Stimulated activated CD8-positive, alpha-beta memory T cell treated with anti-CD3 and anti-CD28 coated beads, Interleukin-2, amount 100 ng/mL, for 1 hour (primary cell): ENCODE measurements around the gene MBOAT2.

ENCODE experiments used
- DNase-seq, 2 donors: peaks; one replicate each; pipeline ENCODE4 v3.0.0-alpha.2; 2020; ENCODE audit warnings: low read depth in 2 of 2

Gene MBOAT2

DNA sequence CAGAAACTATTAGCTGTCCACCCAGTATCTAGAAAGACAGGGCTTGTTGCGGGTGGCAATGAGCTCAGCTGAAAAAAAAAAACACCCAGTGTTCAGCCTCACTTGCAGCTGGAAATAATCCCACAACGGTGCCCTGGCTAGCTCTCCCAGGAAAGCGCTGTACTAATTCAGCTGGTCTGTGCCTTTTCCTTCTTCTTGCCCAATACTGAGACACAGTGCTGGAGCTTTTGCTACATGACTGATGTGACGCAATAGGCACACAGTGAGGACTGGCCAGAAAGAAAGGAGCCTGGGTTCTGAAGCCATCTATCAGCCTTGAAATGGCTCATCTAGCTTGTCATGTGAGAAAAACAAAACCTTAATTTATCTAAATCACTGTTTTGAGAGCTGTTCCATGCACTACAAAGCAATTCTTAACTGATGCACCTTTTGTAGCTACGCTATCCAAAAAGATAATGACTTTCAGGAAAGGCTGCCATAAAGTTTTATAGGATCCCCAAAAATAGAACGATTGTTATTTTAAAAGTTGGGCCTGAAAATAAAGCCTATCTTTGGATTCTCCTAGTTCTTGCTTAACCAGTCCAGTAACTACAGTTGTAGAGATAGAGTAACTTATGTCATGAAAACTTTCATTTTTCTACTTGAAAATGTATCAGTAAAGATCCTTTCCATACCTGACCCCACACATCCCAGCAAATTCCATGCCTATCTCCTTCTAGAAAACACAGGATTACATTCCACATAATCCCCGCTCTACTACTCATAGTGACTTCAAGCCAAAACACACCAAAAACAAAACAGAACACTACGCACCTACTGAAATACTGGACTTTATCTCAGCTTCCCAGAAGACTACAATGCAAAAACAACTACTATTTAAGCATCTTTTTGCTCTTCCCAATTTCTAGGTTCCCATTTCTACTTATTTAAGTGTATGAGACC is 181.9 kb downstream of the MBOAT2 start:
- no peak for DNase-seq

DNA sequence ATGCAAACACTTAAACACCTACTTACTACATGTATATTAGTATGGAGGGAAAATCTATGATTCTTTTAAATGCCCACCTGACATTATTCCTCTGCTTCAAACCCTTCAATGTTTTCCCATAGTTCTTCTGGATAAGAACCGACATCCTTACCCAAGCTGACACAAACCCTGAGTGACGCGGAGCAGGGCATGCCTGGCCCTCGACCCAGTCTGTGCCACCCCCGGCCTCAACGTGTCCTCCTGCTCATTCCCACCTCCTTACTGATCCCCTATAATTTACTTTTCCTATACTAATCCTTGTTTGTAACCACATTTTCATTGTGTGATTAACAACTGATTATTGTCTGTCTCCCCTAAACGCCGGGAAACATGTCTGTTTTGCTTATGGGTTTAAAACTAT is 183.5 kb downstream of the MBOAT2 start:
- DNase-seq = no peak

DNA sequence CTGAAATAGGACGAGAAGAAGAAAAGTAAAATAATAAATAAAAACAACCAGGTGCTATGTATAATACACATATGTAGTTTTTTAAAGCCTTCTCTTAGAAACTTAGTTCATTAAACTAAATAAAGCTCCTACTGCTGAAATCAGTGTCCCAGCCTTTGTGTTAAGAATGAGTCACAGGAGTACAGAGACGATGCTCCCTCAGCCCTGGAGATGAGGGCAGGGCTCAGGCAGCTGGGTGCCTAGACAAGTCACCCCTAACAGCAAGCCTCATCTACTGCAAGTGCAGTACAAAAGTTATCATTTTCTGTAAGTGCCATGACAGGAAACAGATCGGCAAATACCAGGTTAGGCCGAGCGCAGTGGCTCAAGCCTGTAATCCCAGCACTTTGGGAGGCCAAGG is 184.3 kb downstream of the MBOAT2 start:
- DNase-seq = no peak

DNA sequence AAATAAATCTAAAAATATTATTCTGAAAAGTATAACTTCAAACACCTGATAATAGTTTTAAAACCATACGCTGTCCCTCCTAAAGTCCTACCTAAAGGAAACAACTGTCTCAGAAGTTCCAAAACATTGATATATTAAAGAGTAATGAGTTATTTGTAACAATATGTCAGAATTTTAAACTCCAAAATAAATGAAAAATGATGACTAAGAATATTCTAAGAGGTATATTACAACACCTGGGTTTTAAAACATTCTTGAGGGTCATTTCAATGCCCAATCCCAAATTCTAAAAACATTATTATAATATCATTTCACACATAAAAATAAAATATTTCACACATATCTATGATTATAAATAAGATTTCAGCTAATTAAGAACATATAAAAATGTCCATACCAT is 186.3 kb downstream of the MBOAT2 start:
- no peak for DNase-seq

DNA sequence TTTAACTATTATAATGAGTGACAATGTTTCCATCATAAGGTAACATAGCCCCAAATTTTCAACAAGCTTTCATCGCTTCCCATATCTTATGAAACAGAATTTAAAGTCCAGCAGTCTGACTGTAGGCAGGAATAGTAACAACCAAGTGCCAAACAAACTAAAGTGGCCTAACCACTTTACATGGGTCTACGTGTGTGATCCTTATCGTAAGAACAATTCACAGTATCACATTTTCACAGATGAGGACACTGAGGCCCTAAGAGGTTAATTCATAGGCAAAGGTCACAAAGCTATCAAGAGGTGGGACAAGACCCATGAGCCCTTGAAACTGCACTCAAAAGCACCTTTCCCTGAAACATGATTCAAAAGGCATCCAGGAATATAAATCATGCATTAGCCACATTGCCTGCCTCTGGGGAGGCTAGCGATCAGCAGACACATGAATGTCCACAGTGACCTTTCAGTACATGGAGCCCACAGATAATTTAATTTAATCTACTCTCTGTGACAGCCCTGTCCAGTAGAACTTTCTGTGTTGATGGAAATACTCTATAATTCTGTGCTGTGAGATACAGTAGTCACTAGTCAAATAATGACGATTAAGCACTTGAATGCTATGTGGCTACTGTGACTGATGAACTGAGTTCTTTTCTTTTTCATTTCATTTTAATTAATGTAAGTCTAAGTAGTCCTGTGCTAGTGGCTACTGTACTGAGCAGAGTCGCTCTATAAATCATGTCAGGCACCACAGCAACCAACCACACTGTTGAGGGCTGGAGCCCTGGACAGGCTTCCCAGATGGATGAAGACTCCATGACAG is 196.4 kb downstream of the MBOAT2 start:
- DNase-seq = no peak

DNA sequence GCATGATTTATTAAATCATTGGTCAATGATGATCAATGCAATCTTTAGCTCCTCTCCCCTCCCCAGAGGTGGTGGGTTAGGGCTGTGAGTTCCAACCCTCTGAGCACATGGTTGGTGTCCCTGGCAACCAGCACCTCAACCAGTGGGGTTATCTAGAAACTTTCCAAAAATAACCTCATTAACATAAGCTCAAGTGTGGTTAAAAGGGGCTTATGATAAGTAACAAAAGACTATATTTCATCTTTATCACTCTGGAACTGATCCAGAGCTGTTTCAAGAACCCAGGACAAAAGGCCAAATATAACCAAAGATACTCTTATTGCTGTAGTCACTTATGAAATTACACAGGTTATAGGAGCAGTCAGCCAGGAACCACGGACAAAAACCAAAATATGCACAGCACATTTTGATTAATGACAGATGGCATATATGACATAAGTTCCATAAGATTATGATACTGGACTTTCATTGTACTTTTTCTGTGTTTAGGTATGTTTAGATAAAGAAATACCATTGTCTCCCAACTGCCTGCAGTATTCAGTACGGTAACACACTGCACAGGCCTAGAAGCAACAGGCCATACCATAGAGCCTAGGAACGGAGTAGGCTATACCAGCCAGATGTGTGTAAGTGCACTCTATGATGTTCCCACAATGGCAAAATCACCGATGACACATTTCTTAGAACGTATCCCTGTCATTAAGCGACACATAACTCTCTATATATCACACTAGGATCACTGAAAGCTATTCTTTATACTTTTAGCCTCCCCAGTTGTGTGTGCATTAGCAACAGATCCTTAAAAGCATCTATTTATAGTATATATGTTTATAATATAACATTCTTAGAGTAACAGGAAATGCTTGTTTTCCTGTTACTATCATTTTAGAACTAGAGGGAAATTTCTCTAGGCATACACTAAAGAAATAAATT is 197.9 kb downstream of the MBOAT2 start:
- no peak for DNase-seq

DNA sequence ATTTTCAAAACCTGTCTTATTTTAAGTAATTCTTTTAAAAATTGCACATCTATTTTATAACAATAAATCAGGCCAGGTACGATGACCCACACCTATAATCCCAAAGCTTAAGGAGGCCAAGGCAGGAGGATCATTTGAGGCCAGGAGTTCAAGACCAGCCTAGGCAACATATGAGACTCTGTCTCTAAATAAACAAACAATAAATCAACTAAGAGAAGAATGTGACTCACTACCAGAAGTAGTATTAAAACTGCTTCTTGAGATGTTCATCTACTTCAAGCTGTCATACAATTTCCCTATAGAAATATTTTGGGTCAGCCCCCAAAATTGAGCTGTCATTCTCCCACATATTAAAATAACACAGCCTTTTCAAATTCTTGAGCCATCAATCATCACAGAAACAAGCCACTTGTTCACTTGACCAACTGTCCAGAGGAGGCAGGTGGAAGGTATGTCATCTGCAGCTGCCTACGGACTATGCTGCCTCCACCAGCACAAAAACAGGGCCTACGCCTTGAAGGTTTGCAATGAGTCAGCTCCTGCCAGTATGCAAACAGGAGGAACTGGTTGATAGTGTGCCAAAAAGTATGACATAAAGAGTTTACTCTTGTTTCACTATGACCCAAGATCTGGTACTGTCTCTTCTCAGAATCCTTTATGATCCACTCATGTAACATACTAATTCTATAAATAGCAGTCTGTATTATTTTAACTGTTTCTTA is 199.7 kb downstream of the MBOAT2 start:
- no peak for DNase-seq

DNA sequence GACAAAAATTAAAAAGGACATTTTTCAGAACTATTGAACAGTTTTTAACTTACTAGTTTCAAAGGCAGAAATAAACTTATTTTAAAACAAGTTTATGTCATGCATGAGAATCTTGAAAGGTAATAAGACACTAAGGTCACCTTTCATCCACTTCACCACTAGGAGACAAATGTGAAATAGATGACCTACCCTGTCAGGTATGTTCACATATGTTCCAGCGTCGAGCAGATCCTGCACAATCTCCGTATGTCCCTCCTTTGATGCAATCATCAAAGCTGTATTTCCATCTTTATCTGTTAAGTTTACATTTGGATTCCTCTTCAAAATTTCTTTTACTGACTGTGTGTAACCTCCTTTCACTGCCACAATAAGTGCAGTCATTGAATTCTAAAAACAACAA is 200.7 kb downstream of the MBOAT2 start:
- no peak for DNase-seq
